CD4-positive, alpha-beta T cell treated with Interleukin-17A for 1 hour (primary cell): ENCODE results near the gene ROCK1.
"Not testable (repeated sequence)": the region's sequence is repeated elsewhere in the genome, so short reads cannot be mapped to it uniquely, and the experiment has no call there.

Experiments
- DNase-seq: peaks from one replicate; pipeline ENCODE4 v3.0.0-alpha.2; 2020

The ROCK1 gene

GRCh38 chr18:21049306-21049705, 62.3 kb downstream of the ROCK1 start:
- no peak for DNase-seq

- DNase-seq = no peak
These were observed 64.5 kb downstream of the ROCK1 start for GRCh38 chr18:21047126-21047525.

- no peak for DNase-seq
These were observed 71.1 kb downstream of the ROCK1 start for GRCh38 chr18:21040466-21040865.

- no peak for DNase-seq
These were observed 73.4 kb downstream of the ROCK1 start for GRCh38 chr18:21038201-21038600.

GRCh38 chr18:21031845-21032244, 79.8 kb downstream of the ROCK1 start:
- DNase-seq = no peak

GRCh38 chr18:21018257-21018656, 93.4 kb downstream of the ROCK1 start:
- DNase-seq = not testable (repeated sequence)

GRCh38 chr18:21012308-21012707, 99.3 kb downstream of the ROCK1 start:
- no peak for DNase-seq

- DNase-seq = no peak
These were observed 106.9 kb downstream of the ROCK1 start for GRCh38 chr18:21004726-21005125.

- no peak for DNase-seq
These were observed 110.9 kb downstream of the ROCK1 start for GRCh38 chr18:21000667-21001066.

GRCh38 chr18:20997371-20997770, 114.2 kb downstream of the ROCK1 start:
- DNase-seq = no peak

- no peak for DNase-seq
These were observed 115.2 kb downstream of the ROCK1 start for GRCh38 chr18:20996418-20996817.

- no peak for DNase-seq
These were observed 122.9 kb downstream of the ROCK1 start for GRCh38 chr18:20988726-20989125.

- no peak for DNase-seq
These were observed 136.5 kb downstream of the ROCK1 start for GRCh38 chr18:20975077-20975476.

GRCh38 chr18:20971886-20972267, 139.7 kb downstream of the ROCK1 start:
- peak; percentile 27 for DNase-seq

GRCh38 chr18:20966795-20967194, 144.8 kb downstream of the ROCK1 start:
- DNase-seq = no peak

- DNase-seq = no peak
These were observed 148.6 kb downstream of the ROCK1 start for GRCh38 chr18:20963027-20963426.

- DNase-seq = no peak
These were observed 150.9 kb downstream of the ROCK1 start for GRCh38 chr18:20960735-20961134.

GRCh38 chr18:20950827-20951226, 160.8 kb downstream of the ROCK1 start:
- not testable (repeated sequence) for DNase-seq
